Measurements from ENCODE around the gene RAB5B. TPM values are rescaled to one million over a fixed set of nuclear protein-coding genes. Genes with fewer than 3 reads are reported as not detected.

Gene RAB5B
- total RNA-seq, 1 experiment from 2014 or later: 102 TPM

DNA sequence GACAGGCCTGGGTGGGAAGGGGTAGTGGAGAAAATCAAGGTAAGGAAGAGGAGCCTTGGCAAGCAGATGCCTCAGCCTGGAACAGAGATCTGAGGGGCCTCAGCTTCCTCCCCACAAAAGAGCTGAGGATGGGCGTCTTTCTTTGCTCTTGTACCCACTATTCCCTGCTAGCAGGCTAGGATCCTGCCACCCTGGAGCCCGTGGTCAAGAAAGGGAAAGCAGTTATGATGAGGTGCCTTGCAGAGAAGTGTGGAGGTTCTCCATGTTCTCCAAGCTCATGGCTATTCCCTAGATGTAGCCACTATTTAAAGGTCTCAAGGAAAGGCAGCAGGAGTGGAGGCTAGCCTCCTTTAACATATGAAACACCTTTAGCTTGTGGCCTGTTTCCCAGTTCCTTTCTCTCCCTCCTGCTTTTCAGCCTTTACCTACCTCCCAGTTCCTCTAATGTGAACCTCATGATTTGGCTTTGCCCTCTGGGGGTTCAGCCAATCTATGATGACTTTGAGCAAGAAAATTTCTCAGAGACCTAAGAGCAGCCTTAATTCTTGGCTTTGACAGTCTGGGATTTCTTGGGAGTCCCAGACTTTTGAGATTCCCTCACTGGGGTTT lies 48.1 kb downstream of the RAB5B start:
- H3K36me3 ChIP-seq (ENCODE audit: control insufficient read depth, insufficient read depth, low read length): no peaks in the 10 kb centered on the region
- H3K4me3 ChIP-seq (ENCODE audit: low read depth in 2 of 2, low read length in 2 of 2): no peak overlapping the region
- H3K27me3 ChIP-seq (ENCODE audit: control insufficient read depth, insufficient read depth, low read length): no peaks in the 10 kb centered on the region
- H3K9me3 ChIP-seq (ENCODE audit: control insufficient read depth, insufficient read depth, low read depth, low read length): no peaks in the 10 kb centered on the region
- H3K27ac ChIP-seq (ENCODE audit: low read length): no peak overlapping the region
- ATAC-seq (no peak), DNase-seq (ENCODE audit: low read depth, low spot score) (no peak)
- H3K4me1 ChIP-seq (ENCODE audit: control insufficient read depth, insufficient read depth, low read length): no peaks in the 10 kb centered on the region
- ChIA-PET CTCF (interaction anchor here (0.7 kb wide), 1 partner anchor 597 kb away, joined by 3 read pairs; no protein-coding TSS in a partner anchor), POLR2A (no interaction called here)
- BruUV-seq (replicated peaks): no TSS peak
- TF ChIP-seq, protein P1, sequence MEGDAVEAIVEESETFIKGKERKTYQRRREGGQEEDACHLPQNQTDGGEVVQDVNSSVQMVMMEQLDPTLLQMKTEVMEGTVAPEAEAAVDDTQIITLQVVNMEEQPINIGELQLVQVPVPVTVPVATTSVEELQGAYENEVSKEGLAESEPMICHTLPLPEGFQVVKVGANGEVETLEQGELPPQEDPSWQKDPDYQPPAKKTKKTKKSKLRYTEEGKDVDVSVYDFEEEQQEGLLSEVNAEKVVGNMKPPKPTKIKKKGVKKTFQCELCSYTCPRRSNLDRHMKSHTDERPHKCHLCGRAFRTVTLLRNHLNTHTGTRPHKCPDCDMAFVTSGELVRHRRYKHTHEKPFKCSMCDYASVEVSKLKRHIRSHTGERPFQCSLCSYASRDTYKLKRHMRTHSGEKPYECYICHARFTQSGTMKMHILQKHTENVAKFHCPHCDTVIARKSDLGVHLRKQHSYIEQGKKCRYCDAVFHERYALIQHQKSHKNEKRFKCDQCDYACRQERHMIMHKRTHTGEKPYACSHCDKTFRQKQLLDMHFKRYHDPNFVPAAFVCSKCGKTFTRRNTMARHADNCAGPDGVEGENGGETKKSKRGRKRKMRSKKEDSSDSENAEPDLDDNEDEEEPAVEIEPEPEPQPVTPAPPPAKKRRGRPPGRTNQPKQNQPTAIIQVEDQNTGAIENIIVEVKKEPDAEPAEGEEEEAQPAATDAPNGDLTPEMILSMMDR (IDR thresholded peaks at IDR 0.05): no peak
- TF ChIP-seq TCF7L2 (IDR thresholded peaks at IDR 0.05; ENCODE audit: low read depth, low read length): no peak
- TF ChIP-seq SIN3A (IDR thresholded peaks at IDR 0.05; ENCODE audit: borderline replicate concordance, insufficient read depth, low read depth, low read length): no peak
- no peak for TF ChIP-seq POLR2AphosphoS5 (IDR thresholded peaks at IDR 0.05; ENCODE audit: low read depth, low read length)
- TF ChIP-seq, protein P2, sequence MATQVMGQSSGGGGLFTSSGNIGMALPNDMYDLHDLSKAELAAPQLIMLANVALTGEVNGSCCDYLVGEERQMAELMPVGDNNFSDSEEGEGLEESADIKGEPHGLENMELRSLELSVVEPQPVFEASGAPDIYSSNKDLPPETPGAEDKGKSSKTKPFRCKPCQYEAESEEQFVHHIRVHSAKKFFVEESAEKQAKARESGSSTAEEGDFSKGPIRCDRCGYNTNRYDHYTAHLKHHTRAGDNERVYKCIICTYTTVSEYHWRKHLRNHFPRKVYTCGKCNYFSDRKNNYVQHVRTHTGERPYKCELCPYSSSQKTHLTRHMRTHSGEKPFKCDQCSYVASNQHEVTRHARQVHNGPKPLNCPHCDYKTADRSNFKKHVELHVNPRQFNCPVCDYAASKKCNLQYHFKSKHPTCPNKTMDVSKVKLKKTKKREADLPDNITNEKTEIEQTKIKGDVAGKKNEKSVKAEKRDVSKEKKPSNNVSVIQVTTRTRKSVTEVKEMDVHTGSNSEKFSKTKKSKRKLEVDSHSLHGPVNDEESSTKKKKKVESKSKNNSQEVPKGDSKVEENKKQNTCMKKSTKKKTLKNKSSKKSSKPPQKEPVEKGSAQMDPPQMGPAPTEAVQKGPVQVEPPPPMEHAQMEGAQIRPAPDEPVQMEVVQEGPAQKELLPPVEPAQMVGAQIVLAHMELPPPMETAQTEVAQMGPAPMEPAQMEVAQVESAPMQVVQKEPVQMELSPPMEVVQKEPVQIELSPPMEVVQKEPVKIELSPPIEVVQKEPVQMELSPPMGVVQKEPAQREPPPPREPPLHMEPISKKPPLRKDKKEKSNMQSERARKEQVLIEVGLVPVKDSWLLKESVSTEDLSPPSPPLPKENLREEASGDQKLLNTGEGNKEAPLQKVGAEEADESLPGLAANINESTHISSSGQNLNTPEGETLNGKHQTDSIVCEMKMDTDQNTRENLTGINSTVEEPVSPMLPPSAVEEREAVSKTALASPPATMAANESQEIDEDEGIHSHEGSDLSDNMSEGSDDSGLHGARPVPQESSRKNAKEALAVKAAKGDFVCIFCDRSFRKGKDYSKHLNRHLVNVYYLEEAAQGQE (IDR thresholded peaks at IDR 0.05; ENCODE audit: insufficient read depth in 1 of 2, low read depth in 2 of 2, low read length in 1 of 2): no peak
- intact Hi-C loops (cut with micrococcal nuclease; ENCODE audit: unreplicated experiment): no loop called here
- in situ Hi-C loops (cut with HindIII; ENCODE audit: low pct_unique_long_range_greater_than_20kb, low sequenced_read_pairs): no loop called here

DNA sequence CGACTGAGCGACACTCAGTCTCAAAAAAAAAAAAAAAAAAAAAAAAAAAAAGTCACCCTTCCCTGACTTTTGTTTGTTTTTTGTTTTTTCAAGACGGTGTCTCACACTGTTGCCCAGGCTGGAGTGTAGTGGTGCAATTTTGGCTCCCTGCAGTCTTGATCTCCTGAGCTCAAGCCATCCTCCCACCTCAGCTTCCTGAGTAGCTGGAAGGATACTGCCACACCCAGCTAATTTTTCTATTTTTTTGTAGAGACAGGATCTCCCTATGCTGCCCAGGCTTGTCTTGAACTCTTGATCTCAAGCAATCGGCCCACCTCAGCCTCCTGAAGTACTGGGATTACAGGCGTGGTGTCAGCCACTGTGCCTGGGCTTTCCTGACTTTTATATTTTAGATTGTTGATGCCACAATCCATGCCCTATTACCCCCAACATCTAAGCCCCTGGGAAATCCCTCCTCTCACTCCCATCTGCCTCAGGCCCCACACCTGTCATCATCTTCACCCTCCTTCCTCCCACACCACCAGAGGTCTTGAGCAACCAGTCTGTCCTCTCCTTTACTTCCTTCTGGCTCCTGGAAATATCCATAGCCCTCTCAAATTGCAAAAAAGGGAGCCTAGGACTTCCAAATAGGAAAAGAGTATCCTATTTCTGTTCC lies 54.8 kb downstream of the RAB5B start:
- DNase-seq (ENCODE audit: low read depth, low spot score) (no peak), ATAC-seq (no peak)
- BruUV-seq (replicated peaks): no TSS peak
- in situ Hi-C loops (cut with HindIII; ENCODE audit: low pct_unique_long_range_greater_than_20kb, low sequenced_read_pairs): no loop called here
- no peaks in the 10 kb centered on the region for H3K4me1 ChIP-seq (ENCODE audit: control insufficient read depth, insufficient read depth, low read length)
- intact Hi-C loops (cut with micrococcal nuclease; ENCODE audit: unreplicated experiment): loop anchor here (2.0 kb wide), 1 partner anchor 32 kb away; the partner anchor contains the start of gene SUOX
- ChIA-PET CTCF (interaction anchor here (0.7 kb wide), 1 partner anchor 63 kb away, joined by 11 read pairs; the partner anchor contains the start of gene PMEL), POLR2A (no interaction called here)
- TF ChIP-seq SIN3A (IDR thresholded peaks at IDR 0.05; ENCODE audit: borderline replicate concordance, insufficient read depth, low read depth, low read length) (no peak), POLR2AphosphoS5 (IDR thresholded peaks at IDR 0.05; ENCODE audit: low read depth, low read length) (no peak)
- TF ChIP-seq, protein P1 (IDR thresholded peaks at IDR 0.05): no peak
- H3K4me3 ChIP-seq (ENCODE audit: low read depth in 2 of 2, low read length in 2 of 2): no peak overlapping the region
- H3K27me3 ChIP-seq (ENCODE audit: control insufficient read depth, insufficient read depth, low read length): no peaks in the 10 kb centered on the region
- no peak overlapping the region for H3K27ac ChIP-seq (ENCODE audit: low read length)
- no peaks in the 10 kb centered on the region for H3K36me3 ChIP-seq (ENCODE audit: control insufficient read depth, insufficient read depth, low read length)
- H3K9me3 ChIP-seq (ENCODE audit: control insufficient read depth, insufficient read depth, low read depth, low read length): no peaks in the 10 kb centered on the region
